Loucy (cell line): ENCODE data around the gene AHI1.

Experiments
- H2AFZ ChIP-seq: fragments of 200-600 bp; sonication (generic); 2 replicates; pipeline ENCODE4 v1.6.0; 2016; ENCODE audit warnings: antibody characterized with exemption, mild to moderate bottlenecking, low read length, moderate library complexity
- H3F3A ChIP-seq: fragments of 200-600 bp; 2 replicates; pipeline ENCODE4 v1.6.0; 2016; ENCODE audit warnings: antibody characterized with exemption, low read depth, mild to moderate bottlenecking
- H3K27me3 ChIP-seq: fragments of 200-600 bp; sonication (generic); 2 replicates; pipeline ENCODE4 v1.6.1; 2014; ENCODE audit warnings: low read length, mild to moderate bottlenecking; ENCODE audit not compliant: insufficient read depth, poor library complexity, severe bottlenecking
- H3K36me3 ChIP-seq: fragments of 200-600 bp; sonication (generic); 2 replicates; pipeline ENCODE4 v1.6.1; 2016; ENCODE audit warnings: low read length; ENCODE audit not compliant: insufficient read depth
- H3K4me1 ChIP-seq: fragments of 200-600 bp; sonication (generic); 2 replicates; pipeline ENCODE4 v1.5.1; 2014; ENCODE audit warnings: low read length, mild to moderate bottlenecking; ENCODE audit not compliant: insufficient read depth, poor library complexity, severe bottlenecking
- H3K4me2 ChIP-seq: fragments of 200-600 bp; sonication (generic); 2 replicates; pipeline ENCODE4 v1.6.0; 2014; ENCODE audit warnings: antibody characterized with exemption, low read length, low read depth, mild to moderate bottlenecking; ENCODE audit not compliant: poor library complexity, severe bottlenecking
- H3K4me3 ChIP-seq: fragments of 200-600 bp; sonication (generic); 2 replicates; pipeline ENCODE4 v1.5.1; 2014; ENCODE audit warnings: low read length, mild to moderate bottlenecking, mixed read lengths; ENCODE audit not compliant: poor library complexity, severe bottlenecking
- H3K79me2 ChIP-seq: fragments of 200-600 bp; sonication (generic); 2 replicates; pipeline ENCODE4 v1.6.1; 2014; ENCODE audit warnings: low read length; ENCODE audit not compliant: insufficient read depth
- H3K9ac ChIP-seq: fragments of 200-600 bp; sonication (generic); 2 replicates; pipeline ENCODE4 v1.6.0; 2014; ENCODE audit warnings: mild to moderate bottlenecking, low read depth, low read length, moderate library complexity; ENCODE audit not compliant: poor library complexity, severe bottlenecking
- H3K9me2 ChIP-seq: fragments of 200-600 bp; sonication (generic); replicated peaks from 2 replicates; pipeline ENCODE4 v1.6.1; 2016; ENCODE audit warnings: low read depth, low read length, mixed read lengths
- H3K9me3 ChIP-seq: fragments of 200-600 bp; sonication (generic); 2 replicates; pipeline ENCODE4 v1.6.1; 2014; ENCODE audit warnings: mild to moderate bottlenecking, antibody characterized with exemption, low read length, low read depth; ENCODE audit not compliant: insufficient read depth
- H4K20me1 ChIP-seq: fragments of 200-600 bp; sonication (generic); 2 replicates; pipeline ENCODE4 v1.6.0; 2014; ENCODE audit warnings: antibody characterized with exemption, low read length, mild to moderate bottlenecking; ENCODE audit not compliant: insufficient read depth, poor library complexity, severe bottlenecking
- EZH2phosphoT487 ChIP-seq: fragments of 200-600 bp; IDR thresholded peaks from 2 replicates; pipeline ENCODE4 v1.6.1; 2018; ENCODE audit warnings: antibody characterized with exemption, mild to moderate bottlenecking, moderate library complexity, borderline replicate concordance
- TF ChIP-seq, protein P1 (sequence below): fragments of 200-600 bp; sonication (generic); conservative IDR thresholded peaks from 2 replicates; pipeline ENCODE4 v1.5.1; 2014; ENCODE audit warnings: mild to moderate bottlenecking, antibody characterized with exemption, low read length

Gene AHI1

DNA sequence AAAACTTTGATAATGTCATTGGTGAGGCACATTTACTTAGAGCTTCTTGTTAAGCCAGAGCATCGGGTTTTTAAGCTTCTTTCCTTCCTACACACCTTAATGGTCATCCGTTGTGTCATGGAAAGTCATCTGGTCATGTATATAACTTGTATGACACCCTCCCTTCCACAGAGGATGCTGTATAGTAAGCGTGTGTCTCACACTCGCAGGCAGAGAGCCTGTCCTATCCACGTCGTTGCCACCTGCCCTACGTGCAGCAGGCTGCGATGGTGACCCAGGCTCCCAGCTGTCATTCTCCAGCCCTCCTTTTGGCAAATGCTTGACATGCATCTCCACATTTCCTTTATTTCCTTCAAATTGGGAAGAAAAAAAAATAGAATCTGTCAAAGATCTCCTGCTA, 230.9 kb downstream of the AHI1 start:
- Histone ChIP-seq H3K79me2 (no peaks in the 10 kb centered on the region), H3K9ac (peak overlapping the region; percentile 16), H3K4me2 (peak overlapping the region; percentile 44), H3K36me3 (no peaks in the 10 kb centered on the region), H3F3A (no peaks in the 10 kb centered on the region), H3K4me3 (no peak overlapping the region), H2AFZ (0 out of 2 replicates have a peak overlapping the region, but pooled peaks have one; percentile 18), H3K9me3 (no peaks in the 10 kb centered on the region), H3K9me2 (no peaks in the 10 kb centered on the region), H3K27me3 (no peaks in the 10 kb centered on the region), H4K20me1 (no peaks in the 10 kb centered on the region), H3K4me1 (peaks cover 57% of the 10 kb centered on the region)
- TF ChIP-seq, protein P1, sequence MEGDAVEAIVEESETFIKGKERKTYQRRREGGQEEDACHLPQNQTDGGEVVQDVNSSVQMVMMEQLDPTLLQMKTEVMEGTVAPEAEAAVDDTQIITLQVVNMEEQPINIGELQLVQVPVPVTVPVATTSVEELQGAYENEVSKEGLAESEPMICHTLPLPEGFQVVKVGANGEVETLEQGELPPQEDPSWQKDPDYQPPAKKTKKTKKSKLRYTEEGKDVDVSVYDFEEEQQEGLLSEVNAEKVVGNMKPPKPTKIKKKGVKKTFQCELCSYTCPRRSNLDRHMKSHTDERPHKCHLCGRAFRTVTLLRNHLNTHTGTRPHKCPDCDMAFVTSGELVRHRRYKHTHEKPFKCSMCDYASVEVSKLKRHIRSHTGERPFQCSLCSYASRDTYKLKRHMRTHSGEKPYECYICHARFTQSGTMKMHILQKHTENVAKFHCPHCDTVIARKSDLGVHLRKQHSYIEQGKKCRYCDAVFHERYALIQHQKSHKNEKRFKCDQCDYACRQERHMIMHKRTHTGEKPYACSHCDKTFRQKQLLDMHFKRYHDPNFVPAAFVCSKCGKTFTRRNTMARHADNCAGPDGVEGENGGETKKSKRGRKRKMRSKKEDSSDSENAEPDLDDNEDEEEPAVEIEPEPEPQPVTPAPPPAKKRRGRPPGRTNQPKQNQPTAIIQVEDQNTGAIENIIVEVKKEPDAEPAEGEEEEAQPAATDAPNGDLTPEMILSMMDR = no peak
- TF ChIP-seq EZH2phosphoT487 = no peak

GRCh38 chr6:135265278-135265677, 232.3 kb downstream of the AHI1 start:
- H2AFZ ChIP-seq = no peak overlapping the region
- no peak overlapping the region for H3K9ac ChIP-seq
- no peaks in the 10 kb centered on the region for H3K9me3 ChIP-seq
- no peaks in the 10 kb centered on the region for H4K20me1 ChIP-seq
- peaks cover 49% of the 10 kb centered on the region for H3K4me1 ChIP-seq
- no peaks in the 10 kb centered on the region for H3K79me2 ChIP-seq
- no peaks in the 10 kb centered on the region for H3F3A ChIP-seq
- no peaks in the 10 kb centered on the region for H3K36me3 ChIP-seq
- TF ChIP-seq, protein P1 = peak; percentile 35
- no peak for TF ChIP-seq EZH2phosphoT487
- no peak overlapping the region for H3K4me3 ChIP-seq
- no peaks in the 10 kb centered on the region for H3K9me2 ChIP-seq
- H3K4me2 ChIP-seq = no peak overlapping the region
- no peaks in the 10 kb centered on the region for H3K27me3 ChIP-seq

DNA sequence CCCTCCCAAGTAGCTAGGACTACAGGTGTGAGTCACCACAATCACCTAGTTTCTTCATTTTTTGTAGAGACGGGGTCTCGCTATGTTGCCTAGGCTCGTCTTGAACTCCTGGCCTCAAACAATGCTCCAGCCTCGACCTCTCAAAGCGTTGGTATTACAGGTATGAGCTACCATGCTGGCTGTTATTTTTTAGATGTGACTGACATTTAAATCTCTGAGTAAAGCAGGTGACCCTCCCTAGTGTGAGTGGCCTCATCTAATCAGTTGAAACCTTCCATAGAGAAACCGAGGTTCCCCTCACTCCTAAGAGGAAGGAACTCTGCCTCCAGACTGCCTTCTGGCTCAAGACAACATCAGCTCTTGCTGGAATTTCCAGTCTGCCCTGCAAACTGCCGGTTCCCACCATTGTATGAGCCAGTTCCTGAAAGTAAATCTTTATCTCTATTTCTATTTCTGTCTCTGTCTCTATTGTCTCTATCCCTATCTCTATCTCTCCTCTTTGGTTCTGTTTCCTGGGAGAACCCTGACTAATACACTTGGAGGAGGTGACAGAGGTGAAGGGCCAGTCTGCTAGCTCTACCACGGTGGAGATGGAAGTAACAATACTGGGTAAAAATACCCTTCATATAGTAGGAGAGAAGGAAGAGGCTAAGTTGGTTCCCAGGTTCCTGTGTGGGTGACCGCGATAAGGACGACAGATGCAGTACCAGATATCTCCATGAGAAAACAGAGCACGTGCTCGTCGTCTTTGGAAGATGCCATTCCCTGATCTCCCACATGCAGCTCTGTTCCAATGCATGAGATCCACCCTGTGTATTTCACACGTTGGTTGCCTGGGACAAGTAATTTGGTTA, 235.4 kb downstream of the AHI1 start:
- no peak overlapping the region for H3K4me2 ChIP-seq
- TF ChIP-seq, protein P1 = no peak
- TF ChIP-seq EZH2phosphoT487 = no peak
- no peak overlapping the region for H3K9ac ChIP-seq
- no peaks in the 10 kb centered on the region for H3F3A ChIP-seq
- no peaks in the 10 kb centered on the region for H3K36me3 ChIP-seq
- no peaks in the 10 kb centered on the region for H3K9me2 ChIP-seq
- peak overlapping the region; percentile 39; the same call in 1 of the 2 replicates for H2AFZ ChIP-seq
- H3K4me1 ChIP-seq = peaks cover 46% of the 10 kb centered on the region
- H3K27me3 ChIP-seq = no peaks in the 10 kb centered on the region
- H3K79me2 ChIP-seq = no peaks in the 10 kb centered on the region
- no peaks in the 10 kb centered on the region for H4K20me1 ChIP-seq
- no peaks in the 10 kb centered on the region for H3K9me3 ChIP-seq
- H3K4me3 ChIP-seq = no peak overlapping the region
